DND-41 (cell line): Measurements from ENCODE around the gene STARD7.

Experiments
- CTCF ChIP-seq: IDR thresholded peaks from 2 replicates; pipeline ENCODE4 v1.5.1; 2012; ENCODE audit warnings: borderline replicate concordance, low read length, moderate library complexity, mild to moderate bottlenecking; ENCODE audit not compliant: poor library complexity, severe bottlenecking; ENCODE audit errors: extremely low read depth
- EZH2 ChIP-seq: IDR thresholded peaks from 3 replicates; pipeline ENCODE4 v1.6.1; 2012; ENCODE audit warnings: borderline replicate concordance, low read depth, mild to moderate bottlenecking, moderate library complexity, low read length, inconsistent platforms; ENCODE audit not compliant: severe bottlenecking

DNA sequence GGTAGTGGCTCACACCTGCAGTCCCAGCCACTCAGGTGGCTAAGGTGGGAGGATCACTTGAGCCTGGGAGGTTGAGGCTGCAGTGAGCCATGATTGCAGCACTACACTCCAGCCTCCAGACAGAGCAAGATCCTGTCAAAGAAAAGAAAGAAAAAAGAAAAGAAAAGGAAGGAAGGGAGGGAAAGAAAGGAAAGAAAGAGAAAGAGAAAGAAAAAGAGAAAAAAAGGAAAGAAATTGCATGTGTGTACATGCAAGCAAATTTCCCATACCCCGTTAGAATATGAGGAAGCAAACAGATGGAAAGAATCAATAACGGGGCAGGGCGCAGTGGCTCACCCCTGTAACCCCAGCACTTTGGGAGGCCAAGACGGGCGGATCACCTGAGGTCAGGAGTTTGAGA lies 39.3 kb upstream of the STARD7 start:
- TF ChIP-seq CTCF (no peak), EZH2 (no peak)
